Central memory CD8-positive, alpha-beta T cell (primary cell): ENCODE results near the gene MTG2.

Source experiments
- ATAC-seq: fragments of 150-1000 bp; cut with Tn5 transposase; replicated peaks from 2 replicates; pipeline ENCODE4 v1.10.0; 2022; ENCODE audit warnings: mild to moderate bottlenecking, moderate FRiP score, moderate number of reproducible peaks; ENCODE audit not compliant: poor library complexity, severe bottlenecking; ENCODE audit errors: extremely low read depth
- DNase-seq, 2 donors: peaks; one replicate each; pipeline ENCODE4 v3.0.0; 2021; ENCODE audit warnings: low spot score in 2 of 2
- H3K27ac Mint-ChIP-seq: one replicate; pipeline ENCODE4 v1.8.0; 2022; ENCODE audit warnings: low read depth, mild to moderate bottlenecking, moderate library complexity, mixed read lengths
- H3K27me3 Mint-ChIP-seq: one replicate; pipeline ENCODE4 v1.8.0; 2022; ENCODE audit warnings: mixed read lengths
- H3K36me3 Mint-ChIP-seq: one replicate; pipeline ENCODE4 v1.8.0; 2022; ENCODE audit warnings: mild to moderate bottlenecking, moderate library complexity, mixed read lengths; ENCODE audit not compliant: insufficient read depth
- H3K4me1 Mint-ChIP-seq: one replicate; pipeline ENCODE4 v1.8.0; 2022; ENCODE audit warnings: mixed read lengths
- H3K4me3 Mint-ChIP-seq: one replicate; pipeline ENCODE4 v1.8.0; 2022; ENCODE audit warnings: mild to moderate bottlenecking, moderate library complexity, mixed read lengths
- H3K9me3 Mint-ChIP-seq: one replicate; pipeline ENCODE4 v1.8.0; 2022; ENCODE audit warnings: mixed read lengths

The MTG2 gene

GRCh38 chr20:62198931-62199330 is 16.1 kb downstream of the MTG2 start:
- Mint-ChIP-seq H3K36me3 (peaks cover 43% of the 10 kb centered on the region), H3K27me3 (no peaks in the 10 kb centered on the region), H3K9me3 (no peaks in the 10 kb centered on the region), H3K4me1 (no peaks in the 10 kb centered on the region), H3K27ac (no peak overlapping the region), H3K4me3 (no peak overlapping the region)
- ATAC-seq (no peak), DNase-seq (no peak)

GRCh38 chr20:62200491-62201172 is 17.8 kb downstream of the MTG2 start:
- Mint-ChIP-seq H3K4me1 (no peaks in the 10 kb centered on the region), H3K27me3 (no peaks in the 10 kb centered on the region), H3K4me3 (no peak overlapping the region), H3K9me3 (no peaks in the 10 kb centered on the region), H3K36me3 (peaks cover 37% of the 10 kb centered on the region), H3K27ac (no peak overlapping the region)
- ATAC-seq (no peak), DNase-seq (no peak)

- Mint-ChIP-seq H3K27ac (peak overlapping the region; percentile 26), H3K4me3 (no peak overlapping the region), H3K9me3 (no peaks in the 10 kb centered on the region), H3K4me1 (no peaks in the 10 kb centered on the region), H3K36me3 (peaks cover 31% of the 10 kb centered on the region), H3K27me3 (no peaks in the 10 kb centered on the region)
- DNase-seq, result no peak
- ATAC-seq, result no peak
Measured at GRCh38 chr20:62201173-62202082, 18.6 kb downstream of the MTG2 start.

- no peaks in the 10 kb centered on the region for H3K27me3 Mint-ChIP-seq
- peak overlapping the region; percentile 26 for H3K27ac Mint-ChIP-seq
- no peak overlapping the region for H3K4me3 Mint-ChIP-seq
- no peaks in the 10 kb centered on the region for H3K9me3 Mint-ChIP-seq
- ATAC-seq (no peak), DNase-seq (no peak)
- H3K4me1 Mint-ChIP-seq, result no peaks in the 10 kb centered on the region
- peaks cover 26% of the 10 kb centered on the region for H3K36me3 Mint-ChIP-seq
Measured at GRCh38 chr20:62202083-62202395, 19.2 kb downstream of the MTG2 start.

GRCh38 chr20:62202676-62203377 is 20.0 kb downstream of the MTG2 start:
- DNase-seq (no peak), ATAC-seq (no peak)
- H3K4me1 Mint-ChIP-seq, result no peaks in the 10 kb centered on the region
- no peaks in the 10 kb centered on the region for H3K9me3 Mint-ChIP-seq
- no peak overlapping the region for H3K4me3 Mint-ChIP-seq
- no peaks in the 10 kb centered on the region for H3K27me3 Mint-ChIP-seq
- peaks cover 23% of the 10 kb centered on the region for H3K36me3 Mint-ChIP-seq
- no peak overlapping the region for H3K27ac Mint-ChIP-seq

- DNase-seq (no peak), ATAC-seq (no peak)
- Mint-ChIP-seq H3K27ac (no peak overlapping the region), H3K9me3 (no peaks in the 10 kb centered on the region), H3K4me3 (no peak overlapping the region), H3K4me1 (no peaks in the 10 kb centered on the region), H3K27me3 (no peaks in the 10 kb centered on the region), H3K36me3 (peaks cover 20% of the 10 kb centered on the region)
Measured at GRCh38 chr20:62203378-62204030, 20.7 kb downstream of the MTG2 start.

- H3K4me3 Mint-ChIP-seq, result no peak overlapping the region
- no peak overlapping the region for H3K27ac Mint-ChIP-seq
- H3K4me1 Mint-ChIP-seq, result no peaks in the 10 kb centered on the region
- peaks cover 4% of the 10 kb centered on the region for H3K36me3 Mint-ChIP-seq
- H3K27me3 Mint-ChIP-seq, result no peaks in the 10 kb centered on the region
- H3K9me3 Mint-ChIP-seq, result no peaks in the 10 kb centered on the region
- DNase-seq, result no peak
- ATAC-seq, result no peak
Measured at GRCh38 chr20:62205618-62206387, 23.0 kb downstream of the MTG2 start.

GRCh38 chr20:62206388-62206775 is 23.6 kb downstream of the MTG2 start:
- H3K4me3 Mint-ChIP-seq, result no peak overlapping the region
- DNase-seq (no peak), ATAC-seq (no peak)
- H3K9me3 Mint-ChIP-seq, result no peaks in the 10 kb centered on the region
- no peaks in the 10 kb centered on the region for H3K4me1 Mint-ChIP-seq
- H3K27me3 Mint-ChIP-seq, result no peaks in the 10 kb centered on the region
- H3K36me3 Mint-ChIP-seq, result peaks cover 4% of the 10 kb centered on the region
- H3K27ac Mint-ChIP-seq, result no peak overlapping the region

- no peaks in the 10 kb centered on the region for H3K27me3 Mint-ChIP-seq
- no peak for DNase-seq
- no peaks in the 10 kb centered on the region for H3K4me1 Mint-ChIP-seq
- ATAC-seq, result no peak
- no peak overlapping the region for H3K27ac Mint-ChIP-seq
- H3K36me3 Mint-ChIP-seq, result no peaks in the 10 kb centered on the region
- H3K9me3 Mint-ChIP-seq, result no peaks in the 10 kb centered on the region
- no peak overlapping the region for H3K4me3 Mint-ChIP-seq
Measured at GRCh38 chr20:62208061-62208794, 25.4 kb downstream of the MTG2 start.

- Mint-ChIP-seq H3K36me3 (no peaks in the 10 kb centered on the region), H3K4me1 (no peaks in the 10 kb centered on the region), H3K4me3 (no peak overlapping the region), H3K27ac (no peak overlapping the region), H3K27me3 (peaks cover under 1% of the 10 kb centered on the region), H3K9me3 (no peaks in the 10 kb centered on the region)
- ATAC-seq (no peak), DNase-seq (no peak)
Measured at GRCh38 chr20:62208795-62209755, 26.2 kb downstream of the MTG2 start.
